ENCODE results near the gene NR2E1.

NR2E1 gene

GRCh38 chr6:108209738-108210137 lies 43.9 kb downstream of the NR2E1 start:
- H4K8ac ChIP-seq (ENCODE audit: low read depth, low read length) = no peak overlapping the region
- no peak overlapping the region for H4K12ac ChIP-seq (ENCODE audit: low read depth, low read length)
- no peak overlapping the region for H3K14ac ChIP-seq (ENCODE audit: low read length)
- no peak for DNase-seq
- no CpG with 5 or more reads among the region's 5 CpGs for WGBS (ENCODE audit: extremely low coverage, insufficient coverage, insufficient read length)
- H2AK5ac ChIP-seq (ENCODE audit: low read length) = no peak overlapping the region
- no peaks in the 10 kb centered on the region for H3K27me3 ChIP-seq (ENCODE audit: insufficient read depth, low read length)
- H3K23ac ChIP-seq (ENCODE audit: low read length) = no peak overlapping the region
- no peak overlapping the region for H3K27ac ChIP-seq (ENCODE audit: low read depth, low read length)
- H3K4ac ChIP-seq (ENCODE audit: low read depth, low read length) = no peak overlapping the region
- H4K91ac ChIP-seq (ENCODE audit: low read depth, low read length) = no peak overlapping the region
- no peak overlapping the region for H3K4me3 ChIP-seq (ENCODE audit: low read depth, low read length)
- no peak overlapping the region for H2BK5ac ChIP-seq (ENCODE audit: low read depth, low read length, poor library complexity)
- H3K9ac ChIP-seq (ENCODE audit: low read length) = peak overlapping the region; percentile 12
- H2BK12ac ChIP-seq (ENCODE audit: low read length) = no peak overlapping the region
- no peak overlapping the region for H2BK120ac ChIP-seq (ENCODE audit: insufficient read depth, low read length, poor library complexity)
- no peaks in the 10 kb centered on the region for H3K79me1 ChIP-seq (ENCODE audit: low read length)
- no peak overlapping the region for H3K18ac ChIP-seq (ENCODE audit: low read length)
- H3K36me3 ChIP-seq (ENCODE audit: control insufficient read depth in 1 of 2, insufficient read depth in 2 of 2, low read length in 2 of 2) = peaks cover 2 to 4% of the 10 kb centered on the region in 2 experiments
- H3K4me2 ChIP-seq (ENCODE audit: low read length) = no peak overlapping the region
- no peaks in the 10 kb centered on the region for H3K4me1 ChIP-seq (ENCODE audit: control insufficient read depth in 1 of 2, insufficient read depth in 2 of 2, low read length in 2 of 2)
- H3K79me2 ChIP-seq (ENCODE audit: control insufficient read depth, insufficient read depth, low read length, poor library complexity) = no peaks in the 10 kb centered on the region
- H3K9me3 ChIP-seq (ENCODE audit: insufficient read depth, low read depth, low read length) = no peaks in the 10 kb centered on the region
- H2AFZ ChIP-seq (ENCODE audit: insufficient read depth, low read length, poor library complexity) = no peak overlapping the region

GRCh38 chr6:108210556-108210955 lies 44.7 kb downstream of the NR2E1 start:
- H3K27ac ChIP-seq (ENCODE audit: low read depth, low read length) = no peak overlapping the region
- H2BK5ac ChIP-seq (ENCODE audit: low read depth, low read length, poor library complexity) = no peak overlapping the region
- H3K18ac ChIP-seq (ENCODE audit: low read length) = no peak overlapping the region
- no CpG with 5 or more reads among the region's 2 CpGs for WGBS (ENCODE audit: extremely low coverage, insufficient coverage, insufficient read length)
- no peak overlapping the region for H2AK5ac ChIP-seq (ENCODE audit: low read length)
- no peaks in the 10 kb centered on the region for H3K9me3 ChIP-seq (ENCODE audit: insufficient read depth, low read depth, low read length)
- peaks cover 4% of the 10 kb centered on the region in 2 experiments for H3K36me3 ChIP-seq (ENCODE audit: control insufficient read depth in 1 of 2, insufficient read depth in 2 of 2, low read length in 2 of 2)
- no peak overlapping the region for H3K23ac ChIP-seq (ENCODE audit: low read length)
- no peak overlapping the region for H3K9ac ChIP-seq (ENCODE audit: low read length)
- no peaks in the 10 kb centered on the region for H3K27me3 ChIP-seq (ENCODE audit: insufficient read depth, low read length)
- H4K91ac ChIP-seq (ENCODE audit: low read depth, low read length) = no peak overlapping the region
- H4K8ac ChIP-seq (ENCODE audit: low read depth, low read length) = no peak overlapping the region
- H3K14ac ChIP-seq (ENCODE audit: low read length) = no peak overlapping the region
- H3K4me3 ChIP-seq (ENCODE audit: low read depth, low read length) = no peak overlapping the region
- no peak overlapping the region for H2BK12ac ChIP-seq (ENCODE audit: low read length)
- no peaks in the 10 kb centered on the region for H3K4me1 ChIP-seq (ENCODE audit: control insufficient read depth in 1 of 2, insufficient read depth in 2 of 2, low read length in 2 of 2)
- DNase-seq = no peak
- H4K12ac ChIP-seq (ENCODE audit: low read depth, low read length) = no peak overlapping the region
- no peak overlapping the region for H3K4ac ChIP-seq (ENCODE audit: low read depth, low read length)
- no peaks in the 10 kb centered on the region for H3K79me1 ChIP-seq (ENCODE audit: low read length)
- H3K79me2 ChIP-seq (ENCODE audit: control insufficient read depth, insufficient read depth, low read length, poor library complexity) = no peaks in the 10 kb centered on the region
- no peak overlapping the region for H2AFZ ChIP-seq (ENCODE audit: insufficient read depth, low read length, poor library complexity)
- no peak overlapping the region for H2BK120ac ChIP-seq (ENCODE audit: insufficient read depth, low read length, poor library complexity)
- no peak overlapping the region for H3K4me2 ChIP-seq (ENCODE audit: low read length)

GRCh38 chr6:108211671-108212070 lies 45.8 kb downstream of the NR2E1 start:
- DNase-seq = peak in 1 of 2 donors; percentile 68
- no peak overlapping the region for H3K14ac ChIP-seq (ENCODE audit: low read length)
- peaks cover 4 to 9% of the 10 kb centered on the region in 2 experiments for H3K36me3 ChIP-seq (ENCODE audit: control insufficient read depth in 1 of 2, insufficient read depth in 2 of 2, low read length in 2 of 2)
- H2BK5ac ChIP-seq (ENCODE audit: low read depth, low read length, poor library complexity) = no peak overlapping the region
- no peak overlapping the region for H3K4me3 ChIP-seq (ENCODE audit: low read depth, low read length)
- no peak overlapping the region for H2AK5ac ChIP-seq (ENCODE audit: low read length)
- no CpG with 5 or more reads among the region's 2 CpGs for WGBS (ENCODE audit: extremely low coverage, insufficient coverage, insufficient read length)
- H3K4me2 ChIP-seq (ENCODE audit: low read length) = no peak overlapping the region
- H3K23ac ChIP-seq (ENCODE audit: low read length) = no peak overlapping the region
- no peak overlapping the region for H4K12ac ChIP-seq (ENCODE audit: low read depth, low read length)
- no peak overlapping the region for H3K9ac ChIP-seq (ENCODE audit: low read length)
- H3K4me1 ChIP-seq (ENCODE audit: control insufficient read depth in 1 of 2, insufficient read depth in 2 of 2, low read length in 2 of 2) = no peaks in the 10 kb centered on the region
- no peak overlapping the region for H4K91ac ChIP-seq (ENCODE audit: low read depth, low read length)
- H3K27ac ChIP-seq (ENCODE audit: low read depth, low read length) = no peak overlapping the region
- no peaks in the 10 kb centered on the region for H3K79me1 ChIP-seq (ENCODE audit: low read length)
- no peak overlapping the region for H2BK12ac ChIP-seq (ENCODE audit: low read length)
- H3K18ac ChIP-seq (ENCODE audit: low read length) = no peak overlapping the region
- H2AFZ ChIP-seq (ENCODE audit: insufficient read depth, low read length, poor library complexity) = no peak overlapping the region
- no peaks in the 10 kb centered on the region for H3K27me3 ChIP-seq (ENCODE audit: insufficient read depth, low read length)
- no peak overlapping the region for H2BK120ac ChIP-seq (ENCODE audit: insufficient read depth, low read length, poor library complexity)
- H4K8ac ChIP-seq (ENCODE audit: low read depth, low read length) = no peak overlapping the region
- H3K9me3 ChIP-seq (ENCODE audit: insufficient read depth, low read depth, low read length) = no peaks in the 10 kb centered on the region
- no peaks in the 10 kb centered on the region for H3K79me2 ChIP-seq (ENCODE audit: control insufficient read depth, insufficient read depth, low read length, poor library complexity)
- H3K4ac ChIP-seq (ENCODE audit: low read depth, low read length) = no peak overlapping the region

DNA sequence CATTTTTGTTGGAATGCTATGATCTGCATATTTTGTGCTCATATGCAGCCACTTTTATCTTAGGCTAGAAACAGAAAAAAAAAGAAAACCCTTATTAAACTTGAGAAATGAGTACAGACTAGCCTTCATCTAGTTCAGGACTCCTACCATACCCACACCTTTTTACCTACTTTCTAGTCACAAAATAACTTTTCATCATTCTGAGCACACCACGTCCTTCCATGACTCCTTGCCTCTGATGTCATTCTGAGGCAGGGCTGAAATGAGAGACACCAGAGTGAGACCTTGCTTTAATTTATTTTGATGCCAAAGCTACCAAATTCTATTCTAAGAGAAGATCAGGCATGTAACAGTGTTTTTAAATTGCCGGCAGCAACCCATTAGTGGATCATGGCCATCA lies 56.2 kb downstream of the NR2E1 start:
- no peaks in the 10 kb centered on the region for H3K9me3 ChIP-seq (ENCODE audit: insufficient read depth, low read depth, low read length)
- DNase-seq = peak in 1 of 2 donors; percentile 28
- no CpG with 5 or more reads among the region's 2 CpGs for WGBS (ENCODE audit: extremely low coverage, insufficient coverage, insufficient read length)
- no peak overlapping the region for H2AK5ac ChIP-seq (ENCODE audit: low read length)
- no peak overlapping the region for H3K4ac ChIP-seq (ENCODE audit: low read depth, low read length)
- H2BK12ac ChIP-seq (ENCODE audit: low read length) = no peak overlapping the region
- H3K27ac ChIP-seq (ENCODE audit: low read depth, low read length) = no peak overlapping the region
- H2BK5ac ChIP-seq (ENCODE audit: low read depth, low read length, poor library complexity) = no peak overlapping the region
- no peak overlapping the region for H3K4me3 ChIP-seq (ENCODE audit: low read depth, low read length)
- H4K8ac ChIP-seq (ENCODE audit: low read depth, low read length) = no peak overlapping the region
- H3K9ac ChIP-seq (ENCODE audit: low read length) = no peak overlapping the region
- H3K23ac ChIP-seq (ENCODE audit: low read length) = no peak overlapping the region
- H4K91ac ChIP-seq (ENCODE audit: low read depth, low read length) = no peak overlapping the region
- no peak overlapping the region for H2BK120ac ChIP-seq (ENCODE audit: insufficient read depth, low read length, poor library complexity)
- peaks cover 6 to 8% of the 10 kb centered on the region in 2 experiments for H3K36me3 ChIP-seq (ENCODE audit: control insufficient read depth in 1 of 2, insufficient read depth in 2 of 2, low read length in 2 of 2)
- H3K4me1 ChIP-seq (ENCODE audit: control insufficient read depth in 1 of 2, insufficient read depth in 2 of 2, low read length in 2 of 2) = no peaks in the 10 kb centered on the region
- H3K79me2 ChIP-seq (ENCODE audit: control insufficient read depth, insufficient read depth, low read length, poor library complexity) = no peaks in the 10 kb centered on the region
- H3K18ac ChIP-seq (ENCODE audit: low read length) = no peak overlapping the region
- H4K12ac ChIP-seq (ENCODE audit: low read depth, low read length) = no peak overlapping the region
- no peak overlapping the region for H3K14ac ChIP-seq (ENCODE audit: low read length)
- H3K27me3 ChIP-seq (ENCODE audit: insufficient read depth, low read length) = no peaks in the 10 kb centered on the region
- H3K79me1 ChIP-seq (ENCODE audit: low read length) = no peaks in the 10 kb centered on the region
- H3K4me2 ChIP-seq (ENCODE audit: low read length) = no peak overlapping the region
- no peak overlapping the region for H2AFZ ChIP-seq (ENCODE audit: insufficient read depth, low read length, poor library complexity)

All from trophoblast cell (in vitro differentiated cells and primary cell).